Vagina (tissue), 2 donors: ENCODE results near the gene MUS81. TPM values are rescaled to one million over a fixed set of nuclear protein-coding genes. Genes with fewer than 3 reads are reported as not detected.
"Not testable (repeated sequence)": the region's sequence is repeated elsewhere in the genome, so short reads cannot be mapped to it uniquely, and the experiment has no call there.

Experiments used
- DNase-seq, 2 donors: peaks; one replicate each; pipeline ENCODE4 v3.0.0-alpha.2; 2017; ENCODE audit errors: extremely low spot score in 2 of 2
- H3K27ac ChIP-seq: fragments of 200-600 bp; sonication (generic); one replicate; pipeline ENCODE4 v1.5.1; 2019
- H3K27me3 ChIP-seq: fragments of 200-600 bp; sonication (generic); one replicate; pipeline ENCODE4 v1.5.1; 2019
- H3K36me3 ChIP-seq, 2 donors: fragments of 200-600 bp; sonication (generic); one replicate each; pipeline ENCODE4 v1.5.1; 2017 to 2019
- H3K4me1 ChIP-seq: fragments of 200-600 bp; sonication (generic); one replicate; pipeline ENCODE4 v1.5.1; 2019
- H3K4me3 ChIP-seq, 2 donors: fragments of 200-600 bp; sonication (generic); 1 replicate in 1 of 2; 2 replicates in 1 of 2; pipeline ENCODE4 v1.5.1; 2016 to 2019
- H3K9me3 ChIP-seq: fragments of 200-600 bp; sonication (generic); one replicate; pipeline ENCODE4 v1.5.1; 2019
- CTCF ChIP-seq, 3 experiments: fragments of 450-650 bp in 2 of 3; fragments of 200-600 bp in 1 of 3; sonication (generic) in 1 of 3; IDR thresholded peaks; one replicate each; pipeline ENCODE4 v1.5.1; 2017 to 2019; ENCODE audit warnings: antibody characterized with exemption in 3 of 3, mild to moderate bottlenecking in 2 of 3, moderate library complexity in 2 of 3
- POLR2A ChIP-seq, 2 donors: fragments of 450-650 bp; IDR thresholded peaks; one replicate each; pipeline ENCODE4 v1.6.1; 2017; ENCODE audit warnings: antibody characterized with exemption in 2 of 2, mild to moderate bottlenecking in 2 of 2, moderate library complexity in 2 of 2
- POLR2AphosphoS5 ChIP-seq, 2 donors: sonication (generic); formaldehyde crosslinking; IDR thresholded peaks; one replicate each; pipeline ENCODE4 v1.9.0; 2017; ENCODE audit warnings: antibody characterized with exemption in 2 of 2, mild to moderate bottlenecking in 2 of 2, low read depth in 1 of 2; ENCODE audit not compliant: insufficient read depth in 1 of 2
- intact Hi-C: fragments of 100-400 bp; cut with DNase I; formaldehyde crosslinking; loops from one replicate; pipeline ENCODE4 v1.15.1; 2023
- total RNA-seq: library from RNA; depleted of rRNA; stranded (reverse); fragments of >200 nt; gene quantifications from one replicate; pipeline ENCODE4 v1.2.3, GENCODE V29; 2016

The MUS81 gene
- total RNA-seq, 1 donor from 2014 or later = 48.9 TPM

GRCh38 chr11:65822776-65823528 is 37.3 kb upstream of the MUS81 start:
- no peaks in the 10 kb centered on the region for H3K4me1 ChIP-seq
- no peak for DNase-seq
- H3K27ac ChIP-seq = no peak overlapping the region
- H3K4me3 ChIP-seq = no peak overlapping the region
- intact Hi-C loops = no loop called here
- TF ChIP-seq CTCF (IDR thresholded peaks at IDR 0.05) (no peak), POLR2A (IDR thresholded peaks at IDR 0.05) (no peak), POLR2AphosphoS5 (IDR thresholded peaks at IDR 0.05; ENCODE audit: insufficient read depth in 1 of 2, low read depth in 1 of 2) (no peak)
- no peaks in the 10 kb centered on the region for H3K9me3 ChIP-seq
- H3K36me3 ChIP-seq = no peaks in the 10 kb centered on the region
- H3K27me3 ChIP-seq = no peaks in the 10 kb centered on the region

- H3K27me3 ChIP-seq = no peaks in the 10 kb centered on the region
- intact Hi-C loops = no loop called here
- H3K36me3 ChIP-seq = no peaks in the 10 kb centered on the region
- DNase-seq = no peak
- no peak overlapping the region for H3K4me3 ChIP-seq
- TF ChIP-seq CTCF (IDR thresholded peaks at IDR 0.05) (no peak), POLR2A (IDR thresholded peaks at IDR 0.05) (no peak), POLR2AphosphoS5 (IDR thresholded peaks at IDR 0.05; ENCODE audit: insufficient read depth in 1 of 2, low read depth in 1 of 2) (no peak)
- no peak overlapping the region for H3K27ac ChIP-seq
- H3K4me1 ChIP-seq = no peaks in the 10 kb centered on the region
- H3K9me3 ChIP-seq = no peaks in the 10 kb centered on the region
Measured at GRCh38 chr11:65826984-65827735, 33.1 kb upstream of the MUS81 start.

- Histone ChIP-seq H3K4me3 (no peak overlapping the region), H3K36me3 (no peaks in the 10 kb centered on the region), H3K4me1 (peaks cover 7% of the 10 kb centered on the region), H3K27me3 (no peaks in the 10 kb centered on the region), H3K9me3 (no peaks in the 10 kb centered on the region), H3K27ac (no peak overlapping the region)
- TF ChIP-seq CTCF (IDR thresholded peaks at IDR 0.05) (no peak), POLR2A (IDR thresholded peaks at IDR 0.05) (no peak), POLR2AphosphoS5 (IDR thresholded peaks at IDR 0.05; ENCODE audit: insufficient read depth in 1 of 2, low read depth in 1 of 2) (no peak)
- intact Hi-C loops = no loop called here
- no peak for DNase-seq
Measured at GRCh38 chr11:65829459-65829858, 30.8 kb upstream of the MUS81 start.

GRCh38 chr11:65832231-65832630 is 28.0 kb upstream of the MUS81 start:
- H3K4me3 ChIP-seq, H3K9me3 ChIP-seq, H3K27ac ChIP-seq, H3K4me1 ChIP-seq, DNase-seq, H3K27me3 ChIP-seq, intact Hi-C loops, H3K36me3 ChIP-seq: not testable (repeated sequence)

- Histone ChIP-seq H3K27me3 (no peaks in the 10 kb centered on the region), H3K9me3 (no peaks in the 10 kb centered on the region), H3K36me3 (no peaks in the 10 kb centered on the region), H3K27ac (no peak within 1 kb of the TSS), H3K4me1 (peaks cover 8% of the 10 kb centered on the region), H3K4me3 (peak within 1 kb of the TSS; percentile 54 to 82)
- DNase-seq = peak in 1 of 2 donors; percentile 95
- intact Hi-C loops = no loop called here
- TF ChIP-seq POLR2AphosphoS5 (IDR thresholded peaks at IDR 0.05; ENCODE audit: insufficient read depth in 1 of 2, low read depth in 1 of 2) (peak; percentile 70 to 80), POLR2A (IDR thresholded peaks at IDR 0.05) (no peak), CTCF (IDR thresholded peaks at IDR 0.05) (no peak)
Measured at GRCh38 chr11:65833297-65834030, 26.8 kb upstream of the MUS81 start, which contains the start of gene SNX32. Gene SNX32 (plus strand): TSS chr11:65833963. CDS start chr11:65834066, 103 bp downstream.
